Measurements from ENCODE around the gene CNTNAP1. TPM values are rescaled to one million over a fixed set of nuclear protein-coding genes. Genes with fewer than 3 reads are reported as not detected.

Gene CNTNAP1
- total RNA-seq, 4 donors from 2014 or later: 6.3 to 21.0 (median 12.6) TPM

GRCh38 chr17:42672038-42672437 is 10.3 kb upstream of the CNTNAP1 start:
- H3K27ac ChIP-seq: peak overlapping the region in 2 of 4 donors; percentile 6 to 97

GRCh38 chr17:42673266-42673884 is 9.0 kb upstream of the CNTNAP1 start:
- H3K36me3 ChIP-seq: peaks cover 0 to 54% (median 0%) of the 10 kb centered on the region in 3 donors
- no peaks in the 10 kb centered on the region for H3K27me3 ChIP-seq
- H3K27ac ChIP-seq: peak overlapping the region; percentile 46 to 97 (median 72)
- peaks cover 0 to 81% (median 30%) of the 10 kb centered on the region in 4 donors for H3K4me1 ChIP-seq
- WGBS, 2 donors: 48 to 64% methylated on average over 12 to 24 of the region's 30 CpGs
- TF ChIP-seq POLR2A (IDR thresholded peaks at IDR 0.05) (no peak), CTCF (IDR thresholded peaks at IDR 0.05) (no peak), EP300 (IDR thresholded peaks at IDR 0.05) (no peak)
- H3K9me3 ChIP-seq: no peaks in the 10 kb centered on the region
- no peak for DNase-seq (ENCODE audit: low spot score in 2 of 2)
- peak overlapping the region in 2 of 4 donors; percentile 50 to 98 for H3K4me3 ChIP-seq

More at GRCh38 chr17:42672038-42672437, 10.3 kb upstream of the CNTNAP1 start:
- Histone ChIP-seq H3K9me3 (no peaks in the 10 kb centered on the region), H3K4me1 (peaks cover 0 to 85% (median 40%) of the 10 kb centered on the region in 4 donors), H3K27me3 (no peaks in the 10 kb centered on the region), H3K36me3 (peaks cover 0 to 66% (median 0%) of the 10 kb centered on the region in 3 donors), H3K4me3 (no peak overlapping the region)
- TF ChIP-seq EP300 (IDR thresholded peaks at IDR 0.05) (no peak), CTCF (IDR thresholded peaks at IDR 0.05) (no peak), POLR2A (IDR thresholded peaks at IDR 0.05) (no peak)
- no peak for DNase-seq (ENCODE audit: low spot score in 2 of 2)
- WGBS, 2 donors: 71 to 83% methylated on average over 25 to 28 of the region's 28 CpGs

DNA sequence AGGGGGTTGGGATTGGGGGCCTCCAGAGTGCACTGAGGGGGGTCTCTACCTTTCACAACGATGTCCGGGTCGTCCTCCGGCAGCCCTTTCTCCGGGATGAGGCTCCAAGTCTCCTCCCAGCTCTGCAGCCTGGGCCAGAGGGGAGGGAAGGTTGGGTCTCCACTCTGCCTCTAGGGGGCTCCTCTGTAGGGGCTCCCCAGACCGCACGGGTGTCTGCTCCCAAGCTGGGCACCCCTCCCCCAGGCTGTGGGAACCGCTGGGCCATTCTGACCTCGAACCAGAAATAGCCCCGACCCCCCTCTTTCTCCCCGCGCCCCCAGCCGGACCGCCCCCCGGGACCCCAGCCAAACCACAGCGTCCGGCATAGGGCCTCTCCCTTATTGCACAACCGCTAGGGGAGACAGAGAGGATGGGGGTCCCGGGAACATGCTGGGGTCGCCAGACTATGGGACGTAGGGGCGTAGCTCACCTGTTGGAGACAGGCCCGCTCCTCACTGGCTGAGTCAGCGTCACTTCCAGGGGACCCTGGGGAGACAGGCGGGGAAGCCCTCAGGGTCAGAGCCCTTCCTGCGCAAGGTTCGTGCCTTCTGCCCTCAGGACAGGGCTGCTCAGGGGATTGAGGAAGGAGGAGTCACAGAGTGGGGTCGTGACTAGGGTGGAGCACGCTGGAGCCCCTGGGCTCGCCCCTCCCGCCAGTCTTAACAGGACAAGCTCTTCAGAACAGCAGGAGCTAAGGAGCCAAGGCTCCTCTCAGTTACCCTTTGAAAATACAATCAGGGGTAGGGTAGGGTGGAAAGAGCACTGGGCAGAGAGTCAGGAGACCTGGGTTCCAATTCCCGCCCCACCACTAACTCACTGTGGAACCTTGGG is 8.2 kb upstream of the CNTNAP1 start:
- Histone ChIP-seq H3K9me3 (no peaks in the 10 kb centered on the region), H3K4me1 (peaks cover 4 to 81% (median 35%) of the 10 kb centered on the region in 4 donors), H3K4me3 (peak overlapping the region; percentile 50 to 98 (median 72)), H3K36me3 (peaks cover 0 to 47% (median 0%) of the 10 kb centered on the region in 3 donors), H3K27ac (peak overlapping the region; percentile 46 to 97 (median 72)), H3K27me3 (no peaks in the 10 kb centered on the region)
- no peak for DNase-seq (ENCODE audit: low spot score in 2 of 2)
- TF ChIP-seq EP300 (IDR thresholded peaks at IDR 0.05) (peak in 1 of 2 donors; percentile 34), POLR2A (IDR thresholded peaks at IDR 0.05) (no peak), CTCF (IDR thresholded peaks at IDR 0.05) (peak; percentile 29 to 44 (median 41))
- 15 to 18% methylated on average over 23 to 26 of the region's 32 CpGs for WGBS, 2 donors

DNA sequence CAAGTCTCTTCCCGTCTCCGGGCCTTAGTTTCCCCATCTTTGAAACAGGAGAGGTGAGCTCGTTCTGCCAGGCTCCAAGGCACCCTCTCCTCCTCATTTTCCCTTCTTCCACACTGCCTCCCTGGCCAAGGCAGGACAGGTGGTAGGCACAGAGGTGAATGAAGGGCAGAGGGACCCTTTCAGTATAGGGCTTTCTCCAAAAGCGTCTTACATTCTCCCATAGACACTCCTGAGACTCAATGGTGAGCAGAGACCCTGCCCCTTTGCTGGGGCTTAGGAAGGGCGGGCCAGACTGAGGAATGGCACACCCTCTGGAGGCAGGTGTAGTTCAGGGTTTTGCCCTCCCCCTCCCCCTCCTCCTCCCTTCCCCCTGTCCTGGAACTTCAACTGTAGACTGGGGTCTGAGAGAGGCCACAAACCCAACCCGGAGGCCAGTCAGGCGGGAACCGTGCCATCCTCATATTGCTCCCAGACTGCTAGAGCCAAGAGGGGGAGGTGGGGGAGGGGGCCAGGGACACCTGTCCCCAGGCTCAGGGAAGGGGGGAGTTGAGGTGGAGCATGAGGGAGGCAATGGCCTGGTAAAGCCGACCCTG is 7.5 kb upstream of the CNTNAP1 start:
- H3K9me3 ChIP-seq: no peaks in the 10 kb centered on the region
- H3K27me3 ChIP-seq: no peaks in the 10 kb centered on the region
- H3K4me1 ChIP-seq: peaks cover 4 to 81% (median 42%) of the 10 kb centered on the region in 4 donors
- DNase-seq (ENCODE audit: low spot score in 2 of 2): no peak
- peaks cover 0 to 40% (median 0%) of the 10 kb centered on the region in 3 donors for H3K36me3 ChIP-seq
- TF ChIP-seq EP300 (IDR thresholded peaks at IDR 0.05) (no peak), CTCF (IDR thresholded peaks at IDR 0.05) (no peak), POLR2A (IDR thresholded peaks at IDR 0.05) (no peak)
- WGBS, 2 donors: 30 to 37% methylated on average over 8 to 9 of the region's 9 CpGs
- H3K27ac ChIP-seq: peak overlapping the region in 3 of 4 donors; percentile 84 to 97 (median 91)
- H3K4me3 ChIP-seq: peak overlapping the region; percentile 50 to 98 (median 72)
